H1 (cell line): Measurements from ENCODE around the gene BRSK2. TPM values are rescaled to one million over a fixed set of nuclear protein-coding genes. Genes with fewer than 3 reads are reported as not detected.

Source experiments
- CTCF ChIA-PET: fragments of 300-600 bp; sonication (Branson Sonifier 250); formaldehyde crosslinking; loops from one replicate; lab custom pipeline; 2021; ENCODE audit not compliant: partially characterized antibody; lab: Charles Lee
- POLR2A ChIA-PET: fragments of 300-600 bp; sonication (Branson Sonifier 250); formaldehyde crosslinking; loops from one replicate; lab custom pipeline; 2021; ENCODE audit warnings: inconsistent platforms; ENCODE audit not compliant: partially characterized antibody; lab: Charles Lee
- DNase-seq, 2 experiments: peaks; one replicate each; pipeline versions ENCODE4 v3.0.0 to v3.0.0-alpha.2; 2010 to 2022; ENCODE audit warnings: low spot score in 2 of 2, low read depth in 1 of 2, mixed read lengths in 1 of 2
- FAIRE-seq: peaks from 2 replicates; lab custom pipeline; 2011; peaks lifted over from hg19 to GRCh38; lab: Jason Lieb, UNC
- H2AFZ ChIP-seq: 2 replicates; pipeline ENCODE4 v1.8.1; 2012; ENCODE audit warnings: low read length, inconsistent platforms
- H2AK5ac ChIP-seq: 2 replicates; pipeline ENCODE4 v1.6.1; 2013; ENCODE audit warnings: low read depth, low read length
- H2BK120ac ChIP-seq: replicated peaks from 2 replicates; pipeline ENCODE3; 2013; ENCODE audit warnings: low read depth, low read length, inconsistent platforms
- H2BK12ac ChIP-seq: 2 replicates; pipeline ENCODE4 v1.6.1; 2013; ENCODE audit warnings: low read depth, low read length
- H2BK15ac ChIP-seq: 2 replicates; pipeline ENCODE4 v1.6.1; 2013; ENCODE audit warnings: low read length
- H2BK20ac ChIP-seq: 2 replicates; pipeline ENCODE4 v1.6.1; 2013; ENCODE audit warnings: low read length
- H2BK5ac ChIP-seq: 2 replicates; pipeline ENCODE4 v1.6.1; 2013; ENCODE audit warnings: low read depth, low read length
- H3K14ac ChIP-seq: 2 replicates; pipeline ENCODE4 v1.6.1; 2013; ENCODE audit warnings: inconsistent platforms; ENCODE audit not compliant: insufficient read length
- H3K18ac ChIP-seq: 2 replicates; pipeline ENCODE4 v1.6.1; 2013; ENCODE audit warnings: low read length; ENCODE audit errors: extremely low read depth
- H3K23ac ChIP-seq: 2 replicates; pipeline ENCODE4 v1.6.1; 2013; ENCODE audit warnings: inconsistent platforms; ENCODE audit not compliant: insufficient read length
- H3K23me2 ChIP-seq: 2 replicates; pipeline ENCODE4 v1.6.1; 2013; ENCODE audit warnings: low read depth, low read length
- H3K27ac ChIP-seq: 2 replicates; pipeline ENCODE4 v1.6.1; 2011; ENCODE audit warnings: low read depth, low read length, inconsistent platforms
- H3K27me3 ChIP-seq, 4 experiments: replicated peaks in 1 of 4; 1 replicate in 1 of 4; 2 replicates in 3 of 4; pipeline versions ENCODE4 v1.6.1 to v1.8.1; 2011 to 2013; ENCODE audit warnings: low read length in 3 of 4, mild to moderate bottlenecking in 3 of 4, inconsistent platforms in 2 of 4, mixed read lengths in 2 of 4, moderate library complexity in 1 of 4; ENCODE audit not compliant: control insufficient read depth in 3 of 4, insufficient read depth in 3 of 4; ENCODE audit errors: extremely low read depth in 1 of 4
- H3K36me3 ChIP-seq, 4 experiments: 2 replicates each; pipeline versions ENCODE4 v1.6.1 to v1.8.1; 2011 to 2013; ENCODE audit warnings: mild to moderate bottlenecking in 4 of 4, low read length in 3 of 4, moderate library complexity in 2 of 4, control low read depth in 1 of 4, inconsistent platforms in 1 of 4; ENCODE audit not compliant: insufficient read depth in 4 of 4, control insufficient read depth in 2 of 4
- H3K4ac ChIP-seq: replicated peaks from 2 replicates; pipeline ENCODE3; 2013; ENCODE audit warnings: low read length, low read depth, mixed read lengths, inconsistent platforms; ENCODE audit not compliant: insufficient read length
- H3K4me1 ChIP-seq, 4 experiments: replicated peaks in 1 of 4; 1 replicate in 1 of 4; 2 replicates in 3 of 4; pipeline versions ENCODE4 v1.6.1 to v1.8.1; 2011 to 2013; ENCODE audit warnings: low read length in 3 of 4, inconsistent platforms in 2 of 4, mixed read lengths in 1 of 4; ENCODE audit not compliant: insufficient read depth in 4 of 4, control insufficient read depth in 3 of 4
- H3K4me2 ChIP-seq, 2 experiments: 2 replicates each; pipeline versions ENCODE4 v1.6.1 to v1.8.1; 2011 to 2013; ENCODE audit warnings: low read depth in 2 of 2, low read length in 2 of 2, control low read depth in 1 of 2, inconsistent platforms in 1 of 2, mild to moderate bottlenecking in 1 of 2; ENCODE audit not compliant: insufficient read depth in 1 of 2
- H3K4me3 ChIP-seq, 4 experiments: fragments of 200-600, 300-600 bp in 1 of 4; sonication (generic), shearing (Covaris generic), sonication (Bioruptor Twin) in 1 of 4; 2 replicates each; pipeline versions ENCODE4 v1.5.1 to v1.8.1; 2011 to 2016; ENCODE audit warnings: low read length in 4 of 4, low read depth in 3 of 4, control low read depth in 2 of 4, inconsistent platforms in 2 of 4, mild to moderate bottlenecking in 2 of 4, mixed read lengths in 1 of 4, moderate library complexity in 1 of 4; ENCODE audit not compliant: insufficient read depth in 2 of 4; ENCODE audit errors: extremely low read depth in 1 of 4
- H3K56ac ChIP-seq: replicated peaks from 2 replicates; pipeline ENCODE3; 2013; ENCODE audit warnings: low read depth, mild to moderate bottlenecking, mixed read lengths, low read length, inconsistent platforms; ENCODE audit not compliant: insufficient read length
- H3K79me1 ChIP-seq: 2 replicates; pipeline ENCODE4 v1.6.1; 2013; ENCODE audit warnings: low read depth, low read length, control low read depth
- H3K79me2 ChIP-seq, 2 experiments: 2 replicates each; pipeline versions ENCODE4 v1.6.1 to v1.8.1; 2012 to 2013; ENCODE audit warnings: low read length in 2 of 2, mild to moderate bottlenecking in 2 of 2, inconsistent platforms in 1 of 2; ENCODE audit not compliant: insufficient read depth in 2 of 2, control insufficient read depth in 1 of 2
- H3K9ac ChIP-seq, 4 experiments: replicated peaks in 1 of 4; 1 replicate in 1 of 4; 2 replicates in 3 of 4; pipeline versions ENCODE4 v1.6.1 to v1.8.1; 2011 to 2013; ENCODE audit warnings: low read depth in 3 of 4, low read length in 3 of 4, control low read depth in 2 of 4, mild to moderate bottlenecking in 2 of 4, moderate library complexity in 2 of 4, inconsistent platforms in 1 of 4; ENCODE audit errors: extremely low read depth in 1 of 4
- H3K9me3 ChIP-seq, 2 experiments: 2 replicates each; pipeline versions ENCODE4 v1.6.1 to v1.8.1; 2012 to 2013; ENCODE audit warnings: mild to moderate bottlenecking in 2 of 2, moderate library complexity in 2 of 2, control low read depth in 1 of 2, inconsistent platforms in 1 of 2, low read depth in 1 of 2, low read length in 1 of 2, mixed read lengths in 1 of 2; ENCODE audit not compliant: insufficient read depth in 2 of 2
- H4K20me1 ChIP-seq, 2 experiments: replicated peaks in 1 of 2; 2 replicates each; pipeline versions ENCODE3 to v1.8.1; 2011 to 2013; ENCODE audit warnings: inconsistent platforms in 2 of 2, low read length in 2 of 2, mild to moderate bottlenecking in 1 of 2; ENCODE audit not compliant: insufficient read depth in 2 of 2, control insufficient read depth in 1 of 2
- H4K5ac ChIP-seq: 2 replicates; pipeline ENCODE4 v1.6.1; 2013; ENCODE audit warnings: low read length, low read depth, mixed read lengths, inconsistent platforms; ENCODE audit not compliant: insufficient read length
- H4K8ac ChIP-seq: 2 replicates; pipeline ENCODE4 v1.8.0; 2013; ENCODE audit warnings: mild to moderate bottlenecking, moderate library complexity, low read length, inconsistent platforms; ENCODE audit not compliant: insufficient read depth; ENCODE audit errors: extremely low read depth
- H4K91ac ChIP-seq: replicated peaks from 2 replicates; pipeline ENCODE3; 2013; ENCODE audit warnings: low read length, mixed read lengths, inconsistent platforms; ENCODE audit not compliant: insufficient read length
- CHD1 ChIP-seq: IDR thresholded peaks from 2 replicates; pipeline ENCODE4 v1.6.1; 2012; ENCODE audit warnings: low read depth, low read length, improper control_type of control experiment
- CTBP2 ChIP-seq: IDR thresholded peaks from 2 replicates; pipeline ENCODE4 v1.7.0; 2011; ENCODE audit warnings: borderline replicate concordance, mild to moderate bottlenecking, moderate library complexity, mixed read lengths, low read length; ENCODE audit not compliant: insufficient read depth, insufficient read length
- CTCF ChIP-seq, 3 experiments: IDR thresholded peaks; 1 replicate in 2 of 3; 2 replicates in 1 of 3; pipeline versions ENCODE4 v1.5.1 to v1.6.1; 2011; ENCODE audit warnings: low read length in 3 of 3, mild to moderate bottlenecking in 3 of 3, inconsistent platforms in 2 of 3, low read depth in 1 of 3, moderate library complexity in 1 of 3; ENCODE audit not compliant: insufficient read depth in 1 of 3; ENCODE audit errors: control extremely low read depth in 1 of 3
- GABPA ChIP-seq: IDR thresholded peaks from 2 replicates; pipeline ENCODE4 v1.6.1; 2011; ENCODE audit warnings: mild to moderate bottlenecking, low read length, moderate library complexity, borderline replicate concordance; ENCODE audit not compliant: insufficient read depth
- RBBP5 ChIP-seq: IDR thresholded peaks from 2 replicates; pipeline ENCODE4 v1.7.1; 2012; ENCODE audit warnings: low read depth, mild to moderate bottlenecking, inconsistent platforms, low read length, moderate library complexity, borderline replicate concordance
- SRF ChIP-seq: IDR thresholded peaks from 2 replicates; pipeline ENCODE4 v1.6.1; 2011; ENCODE audit warnings: mild to moderate bottlenecking, low read depth, low read length, moderate library complexity
- SUZ12 ChIP-seq: fragments of 200-600 bp; sonication (generic); IDR thresholded peaks from 2 replicates; pipeline ENCODE4 v1.6.1; 2012; ENCODE audit warnings: mild to moderate bottlenecking, inconsistent platforms, low read length, moderate library complexity, mixed read lengths
- TAF1 ChIP-seq: IDR thresholded peaks from 2 replicates; pipeline ENCODE4 v1.6.1; 2011; ENCODE audit warnings: mild to moderate bottlenecking, low read depth, low read length
- TEAD4 ChIP-seq: IDR thresholded peaks from 2 replicates; pipeline ENCODE4 v1.6.1; 2012; ENCODE audit warnings: low read depth, low read length, inconsistent platforms, mixed read lengths
- WGBS, 2 experiments: shearing (Covaris generic) in 1 of 2; methylation state at CpG; one replicate each; pipeline versions ENCODE4 v1.1.6 to v1.1.7; 2013 to 2015; ENCODE audit warnings: low lambda C conversion rate in 2 of 2, mixed read lengths in 2 of 2, inconsistent platforms in 1 of 2, low coverage in 1 of 2, missing lambda C conversion rate in 1 of 2; ENCODE audit not compliant: insufficient replicate concordance in 2 of 2, insufficient coverage in 1 of 2, insufficient read length in 1 of 2; ENCODE audit errors: extremely low coverage in 1 of 2, missing lambda C conversion rate in 1 of 2; 5-methylcytosine and 5-hydroxymethylcytosine counted together
- polyA plus RNA-seq, 7 experiments: library from polyadenylated mRNA; depleted of rRNA in 3 of 7; stranded (reverse) in 5 of 7; unstranded in 2 of 7; fragments of >200 nt in 5 of 7; fragments of 200-250 nt in 2 of 7; gene quantifications; 1 replicate in 5 of 7; 2 replicates in 1 of 7; 4 replicates in 1 of 7; pipeline versions ENCODE4 v1.2.1 to v1.2.3, GENCODE V29; 2011 to 2013; ENCODE audit warnings: missing spikeins in 2 of 7, mixed read lengths in 2 of 7
- total RNA-seq: library from RNA; stranded (reverse); fragmentation: NEBNext Ultra II Directional; extraction: Animal tissue kit (Norgen Biotek cat#: 25700); gene quantifications from 2 replicates; pipeline ENCODE4 v1.2.1, GENCODE V29; 2021
- TF ChIP-seq, protein P1 (sequence below): IDR thresholded peaks from 2 replicates; pipeline ENCODE4 v1.6.1; 2011; ENCODE audit warnings: low read length, improper control_type of control experiment

Gene BRSK2
- total and polyA plus RNA-seq, 2 of the 8 experiments (the other 6 are each of a cell fraction or from before 2014, with no cell fraction given), result 17.3 to 27.1 TPM

DNA sequence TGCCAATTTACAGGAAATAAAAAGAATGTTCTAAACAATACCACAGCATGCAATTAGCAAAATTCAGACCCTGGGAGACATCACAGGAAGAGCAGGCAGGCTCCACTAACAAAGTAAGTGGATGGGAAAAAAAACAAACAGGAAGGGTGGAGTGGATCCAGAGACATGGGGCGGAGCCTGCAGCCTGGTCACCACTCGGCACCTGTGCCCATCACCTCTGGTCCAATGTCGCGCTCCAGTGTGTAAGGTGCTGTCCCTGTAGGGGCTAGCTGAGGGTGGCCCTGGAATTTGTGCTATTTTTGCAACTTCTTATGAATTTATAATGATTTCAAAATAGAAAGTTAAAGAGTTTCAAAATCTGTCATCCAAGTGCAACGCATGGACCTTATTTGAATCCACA, 107.9 kb downstream of the BRSK2 start:
- Histone ChIP-seq H2BK120ac (no peak overlapping the region), H2BK5ac (no peak overlapping the region), H3K23ac (no peak overlapping the region), H2BK20ac (no peak overlapping the region), H3K79me2 (peaks cover 0 to 35% of the 10 kb centered on the region in 2 experiments; a peak in 2 of 4 replicates), H4K20me1 (peaks cover 2 to 5% of the 10 kb centered on the region in 2 experiments), H3K9me3 (peaks cover 2 to 8% of the 10 kb centered on the region in 2 experiments; a peak in 2 of 4 replicates), H3K56ac (no peak overlapping the region), H3K23me2 (no peaks in the 10 kb centered on the region), H3K9ac (no peak overlapping the region), H2AFZ (no peak overlapping the region), H3K4ac (no peak overlapping the region), H3K14ac (no peak overlapping the region), H2BK15ac (no peak overlapping the region), H2AK5ac (no peak overlapping the region), H4K5ac (no peak overlapping the region), H3K4me1 (peaks cover 1 to 3% (median 3%) of the 10 kb centered on the region in 4 experiments; a peak in 5 of 7 replicates), H3K36me3 (no peaks in the 10 kb centered on the region), H4K8ac (no peak overlapping the region), H3K27me3 (no peaks in the 10 kb centered on the region), H4K91ac (no peak overlapping the region), H3K27ac (no peak overlapping the region), H3K79me1 (peaks cover 17% of the 10 kb centered on the region), H3K4me3 (no peak overlapping the region), H2BK12ac (no peak overlapping the region), H3K4me2 (no peak overlapping the region), H3K18ac (no peak overlapping the region)
- WGBS, 2 experiments, result 89% methylated on average over 5 of the region's 5 CpGs; no CpG with 5 or more reads in 1 of the 2 experiments
- FAIRE-seq (no peak), DNase-seq (no peak)
- CTCF ChIA-PET, result interaction anchor here (2.3 kb wide), 1 partner anchor 9 kb away, joined by 8 read pairs; no protein-coding TSS in a partner anchor
- POLR2A ChIA-PET, result no interaction called here
- TF ChIP-seq CTCF (IDR thresholded peaks at IDR 0.05; ENCODE audit: control extremely low read depth in 1 of 3, insufficient read depth in 1 of 3, low read depth in 1 of 3, low read length in 3 of 3) (no peak), TAF1 (no peak), CTBP2 (no peak), SRF (no peak), RBBP5 (no peak), GABPA (no peak), CHD1 (no peak), TEAD4 (no peak), SUZ12 (no peak)
- TF ChIP-seq, protein P1, sequence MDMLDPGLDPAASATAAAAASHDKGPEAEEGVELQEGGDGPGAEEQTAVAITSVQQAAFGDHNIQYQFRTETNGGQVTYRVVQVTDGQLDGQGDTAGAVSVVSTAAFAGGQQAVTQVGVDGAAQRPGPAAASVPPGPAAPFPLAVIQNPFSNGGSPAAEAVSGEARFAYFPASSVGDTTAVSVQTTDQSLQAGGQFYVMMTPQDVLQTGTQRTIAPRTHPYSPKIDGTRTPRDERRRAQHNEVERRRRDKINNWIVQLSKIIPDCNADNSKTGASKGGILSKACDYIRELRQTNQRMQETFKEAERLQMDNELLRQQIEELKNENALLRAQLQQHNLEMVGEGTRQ, result no peak
